ENCODE measurements around the gene SDK2.

The SDK2 gene

DNA sequence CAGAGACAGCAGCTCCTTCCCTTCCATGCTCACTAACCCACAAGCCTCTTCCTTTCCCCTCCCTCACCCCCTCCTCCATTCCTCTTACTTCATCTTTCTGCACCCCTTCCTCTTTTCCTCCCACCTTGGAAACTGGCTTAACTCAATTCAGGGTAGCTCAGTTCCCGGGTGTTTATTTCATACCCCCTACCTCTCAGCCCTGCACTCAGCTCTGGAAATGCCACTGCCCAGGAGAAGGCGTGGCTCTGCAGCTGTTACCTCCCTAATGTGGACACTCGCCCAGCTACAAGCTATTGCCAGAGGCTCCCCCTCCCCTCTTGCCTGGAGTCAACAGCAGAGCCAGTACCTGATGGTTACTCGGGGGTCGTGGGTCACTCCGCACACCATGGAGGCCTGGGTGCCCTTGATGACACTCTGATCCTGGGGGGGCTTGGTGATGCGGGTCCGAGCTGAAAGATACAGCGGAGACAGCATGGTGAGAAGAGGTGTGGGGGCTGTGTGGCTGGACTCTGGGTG, 214.0 kb downstream of the SDK2 start:
- TF ChIP-seq FOXP2 (optimal IDR thresholded peaks at IDR 0.05; ENCODE audit: borderline replicate concordance, extremely low read depth, extremely low read length, insufficient read depth) (no peak), TAF1 (IDR thresholded peaks at IDR 0.05; ENCODE audit: borderline replicate concordance, insufficient read depth, low read length) (no peak), SIN3A (IDR thresholded peaks at IDR 0.05; ENCODE audit: borderline replicate concordance, insufficient read depth, low read length) (no peak), POLR2AphosphoS5 (IDR thresholded peaks at IDR 0.05; ENCODE audit: low read depth, low read length) (no peak)
- TF ChIP-seq, protein P1, sequence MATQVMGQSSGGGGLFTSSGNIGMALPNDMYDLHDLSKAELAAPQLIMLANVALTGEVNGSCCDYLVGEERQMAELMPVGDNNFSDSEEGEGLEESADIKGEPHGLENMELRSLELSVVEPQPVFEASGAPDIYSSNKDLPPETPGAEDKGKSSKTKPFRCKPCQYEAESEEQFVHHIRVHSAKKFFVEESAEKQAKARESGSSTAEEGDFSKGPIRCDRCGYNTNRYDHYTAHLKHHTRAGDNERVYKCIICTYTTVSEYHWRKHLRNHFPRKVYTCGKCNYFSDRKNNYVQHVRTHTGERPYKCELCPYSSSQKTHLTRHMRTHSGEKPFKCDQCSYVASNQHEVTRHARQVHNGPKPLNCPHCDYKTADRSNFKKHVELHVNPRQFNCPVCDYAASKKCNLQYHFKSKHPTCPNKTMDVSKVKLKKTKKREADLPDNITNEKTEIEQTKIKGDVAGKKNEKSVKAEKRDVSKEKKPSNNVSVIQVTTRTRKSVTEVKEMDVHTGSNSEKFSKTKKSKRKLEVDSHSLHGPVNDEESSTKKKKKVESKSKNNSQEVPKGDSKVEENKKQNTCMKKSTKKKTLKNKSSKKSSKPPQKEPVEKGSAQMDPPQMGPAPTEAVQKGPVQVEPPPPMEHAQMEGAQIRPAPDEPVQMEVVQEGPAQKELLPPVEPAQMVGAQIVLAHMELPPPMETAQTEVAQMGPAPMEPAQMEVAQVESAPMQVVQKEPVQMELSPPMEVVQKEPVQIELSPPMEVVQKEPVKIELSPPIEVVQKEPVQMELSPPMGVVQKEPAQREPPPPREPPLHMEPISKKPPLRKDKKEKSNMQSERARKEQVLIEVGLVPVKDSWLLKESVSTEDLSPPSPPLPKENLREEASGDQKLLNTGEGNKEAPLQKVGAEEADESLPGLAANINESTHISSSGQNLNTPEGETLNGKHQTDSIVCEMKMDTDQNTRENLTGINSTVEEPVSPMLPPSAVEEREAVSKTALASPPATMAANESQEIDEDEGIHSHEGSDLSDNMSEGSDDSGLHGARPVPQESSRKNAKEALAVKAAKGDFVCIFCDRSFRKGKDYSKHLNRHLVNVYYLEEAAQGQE (IDR thresholded peaks at IDR 0.05; ENCODE audit: insufficient read depth in 1 of 2, low read depth in 2 of 2, low read length in 2 of 2) = no peak

DNA sequence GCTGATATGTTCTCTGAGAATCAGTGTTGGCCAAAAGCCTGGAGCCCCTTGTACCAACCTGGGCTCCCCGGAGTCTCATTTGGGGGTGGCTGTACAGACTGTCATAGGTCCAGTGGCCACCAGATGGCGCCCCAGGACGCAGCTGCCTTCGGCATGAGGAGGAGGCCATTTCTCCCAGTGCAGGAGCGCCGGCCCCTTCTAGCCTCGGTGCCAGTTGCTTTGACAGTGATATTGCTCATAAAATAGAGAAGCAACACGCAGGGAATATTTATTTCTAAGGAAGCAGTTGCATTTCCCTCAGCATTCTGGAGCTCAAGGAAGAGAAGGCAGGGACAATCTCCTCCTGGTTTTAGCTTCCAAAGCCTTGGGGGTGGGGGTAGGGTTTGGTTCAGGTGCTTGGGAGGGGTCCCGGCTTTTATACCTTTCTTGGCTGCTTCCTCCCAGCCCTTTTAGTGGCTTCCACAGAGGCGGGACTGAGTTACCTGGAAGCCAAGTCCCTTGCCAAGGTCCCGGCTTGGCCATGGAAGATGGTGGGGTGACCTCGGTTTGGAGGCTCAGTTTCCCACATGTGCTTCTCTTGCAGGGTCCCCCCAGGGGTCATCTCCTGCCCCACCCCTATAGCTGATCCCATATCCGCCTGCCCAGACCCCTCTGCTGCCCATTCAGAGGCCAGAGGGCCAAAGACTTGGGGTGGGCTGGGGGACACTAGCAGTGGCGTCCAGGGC, 214.6 kb downstream of the SDK2 start:
- TF ChIP-seq FOXP2 (optimal IDR thresholded peaks at IDR 0.05; ENCODE audit: borderline replicate concordance, extremely low read depth, extremely low read length, insufficient read depth) = peak; percentile 17
- TF ChIP-seq TAF1 (IDR thresholded peaks at IDR 0.05; ENCODE audit: borderline replicate concordance, insufficient read depth, low read length) = no peak
- TF ChIP-seq, protein P1 (IDR thresholded peaks at IDR 0.05; ENCODE audit: insufficient read depth in 1 of 2, low read depth in 2 of 2, low read length in 2 of 2) = no peak

DNA sequence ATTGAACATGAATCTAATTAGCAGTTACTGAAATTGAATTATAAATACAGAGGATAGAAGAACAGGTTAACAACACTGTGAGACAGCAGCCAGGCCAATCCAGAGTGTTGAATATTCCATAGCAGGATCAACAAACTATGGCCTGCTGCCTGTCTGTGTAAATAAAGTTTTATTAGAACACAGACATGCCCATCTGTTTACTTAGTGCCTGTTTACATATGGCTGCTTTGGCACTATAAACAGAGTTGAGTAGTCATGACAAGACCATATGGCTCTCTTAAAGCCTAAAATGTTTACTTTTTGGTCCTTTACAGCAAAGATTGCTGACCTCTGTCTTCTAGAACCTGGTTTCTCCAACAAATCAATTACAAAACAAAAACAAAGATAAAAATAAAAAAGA, 217.0 kb downstream of the SDK2 start:
- no peak for TF ChIP-seq TAF1 (IDR thresholded peaks at IDR 0.05; ENCODE audit: borderline replicate concordance, insufficient read depth, low read length)
- no peak for TF ChIP-seq POLR2AphosphoS5 (IDR thresholded peaks at IDR 0.05; ENCODE audit: low read depth, low read length)
- TF ChIP-seq, protein P1 (IDR thresholded peaks at IDR 0.05; ENCODE audit: insufficient read depth in 1 of 2, low read depth in 2 of 2, low read length in 2 of 2) = no peak
- no peak for TF ChIP-seq FOXP2 (optimal IDR thresholded peaks at IDR 0.05; ENCODE audit: borderline replicate concordance, extremely low read depth, extremely low read length, insufficient read depth)
- TF ChIP-seq SIN3A (IDR thresholded peaks at IDR 0.05; ENCODE audit: borderline replicate concordance, insufficient read depth, low read length) = no peak

DNA sequence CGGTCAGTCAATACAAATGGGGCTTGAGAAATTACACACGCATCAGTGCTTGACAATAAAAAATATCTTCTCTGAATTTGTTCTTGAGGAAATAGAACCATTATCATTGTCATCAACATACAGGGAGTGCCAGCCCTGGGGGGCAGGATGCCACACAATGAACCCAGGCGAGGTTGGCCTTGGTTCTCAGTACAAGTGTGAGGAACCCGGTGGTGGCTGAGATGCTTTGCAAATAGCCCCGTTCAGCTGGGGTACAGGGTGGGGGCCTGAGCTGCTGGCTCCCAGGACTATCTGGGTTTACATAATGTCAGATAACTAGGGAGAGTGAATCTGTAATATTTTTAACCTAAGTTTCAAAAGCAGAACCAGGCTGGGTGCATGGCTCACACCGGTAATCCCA, 219.7 kb downstream of the SDK2 start:
- TF ChIP-seq SIN3A (IDR thresholded peaks at IDR 0.05; ENCODE audit: borderline replicate concordance, insufficient read depth, low read length) = no peak
- no peak for TF ChIP-seq POLR2AphosphoS5 (IDR thresholded peaks at IDR 0.05; ENCODE audit: low read depth, low read length)
- TF ChIP-seq TAF1 (IDR thresholded peaks at IDR 0.05; ENCODE audit: borderline replicate concordance, insufficient read depth, low read length) = no peak

DNA sequence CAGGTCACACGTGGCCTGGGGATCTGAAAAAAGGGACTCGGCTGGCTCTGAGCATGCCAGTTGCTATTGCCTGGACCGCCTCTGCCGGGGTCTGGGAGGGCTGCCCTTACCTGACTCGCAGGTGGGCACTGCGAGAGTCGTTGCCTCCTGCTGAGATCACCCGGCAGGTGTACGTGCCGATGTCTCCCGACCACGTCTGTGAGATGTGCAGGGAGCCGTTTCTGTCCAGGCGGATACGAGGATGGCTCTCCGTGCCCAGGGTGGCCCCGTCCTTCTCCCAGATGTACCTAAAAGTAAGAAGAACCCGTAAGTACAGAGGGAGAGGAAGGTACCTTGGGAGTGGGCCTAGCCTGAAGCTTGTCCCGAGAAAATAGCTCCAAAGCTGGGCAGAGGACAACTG, 220.4 kb downstream of the SDK2 start:
- TF ChIP-seq FOXP2 (optimal IDR thresholded peaks at IDR 0.05; ENCODE audit: borderline replicate concordance, extremely low read depth, extremely low read length, insufficient read depth) (no peak), SIN3A (IDR thresholded peaks at IDR 0.05; ENCODE audit: borderline replicate concordance, insufficient read depth, low read length) (no peak), TAF1 (IDR thresholded peaks at IDR 0.05; ENCODE audit: borderline replicate concordance, insufficient read depth, low read length) (no peak), POLR2AphosphoS5 (IDR thresholded peaks at IDR 0.05; ENCODE audit: low read depth, low read length) (no peak)
- TF ChIP-seq, protein P1 (IDR thresholded peaks at IDR 0.05; ENCODE audit: insufficient read depth in 1 of 2, low read depth in 2 of 2, low read length in 2 of 2) = no peak
